Measurements from ENCODE around the gene CASTOR1.

The CASTOR1 gene

DNA sequence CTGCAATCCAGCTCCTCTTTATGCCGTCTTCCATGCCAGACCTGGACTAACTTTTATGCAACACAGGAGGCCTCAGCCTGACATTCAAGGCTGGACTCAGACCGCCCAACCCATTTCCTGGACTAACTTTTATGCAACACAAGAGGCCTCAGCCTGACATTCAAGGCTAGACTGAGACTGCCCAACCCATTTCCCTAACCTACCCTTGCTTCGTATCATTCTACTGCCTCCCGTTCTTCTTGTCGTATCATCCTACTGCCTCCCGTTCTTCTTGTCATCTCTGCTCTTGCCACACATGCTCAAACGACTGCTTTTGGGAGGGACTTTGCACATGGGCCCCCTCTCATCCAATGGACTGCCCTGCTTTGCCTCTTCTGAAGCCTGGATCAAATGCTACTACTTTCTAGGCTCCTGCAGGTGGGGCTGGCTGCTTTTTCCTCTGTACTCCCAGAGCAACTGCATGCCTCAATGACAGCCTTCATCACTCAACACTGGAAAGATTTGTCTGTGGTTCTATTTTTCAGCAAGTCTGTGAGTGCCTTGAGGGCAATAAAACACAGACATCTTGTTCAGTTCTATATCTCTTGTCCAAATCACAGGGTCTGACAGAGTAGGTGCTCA, 29.6 kb upstream of the CASTOR1 start:
- DNase-seq = no peak

DNA sequence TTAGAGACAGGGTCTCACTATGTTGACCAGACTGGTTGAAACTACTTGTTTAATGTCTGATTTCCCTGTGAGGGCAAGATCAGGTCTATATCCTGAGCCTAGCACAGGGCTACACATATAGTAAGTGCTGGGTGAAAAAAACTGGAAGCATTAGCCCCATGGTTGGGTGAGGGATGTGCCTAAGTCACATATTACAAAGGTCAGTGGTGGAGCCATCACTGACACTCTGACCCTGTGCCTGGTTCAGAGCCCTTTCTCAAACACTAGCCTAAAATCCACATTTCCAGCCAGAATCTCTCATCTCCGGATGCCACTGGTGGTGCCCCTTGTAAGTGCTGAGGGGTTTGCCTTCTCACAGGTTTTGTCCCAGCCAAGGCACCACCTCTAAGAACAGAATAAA, 28.5 kb upstream of the CASTOR1 start:
- no peak for DNase-seq

DNA sequence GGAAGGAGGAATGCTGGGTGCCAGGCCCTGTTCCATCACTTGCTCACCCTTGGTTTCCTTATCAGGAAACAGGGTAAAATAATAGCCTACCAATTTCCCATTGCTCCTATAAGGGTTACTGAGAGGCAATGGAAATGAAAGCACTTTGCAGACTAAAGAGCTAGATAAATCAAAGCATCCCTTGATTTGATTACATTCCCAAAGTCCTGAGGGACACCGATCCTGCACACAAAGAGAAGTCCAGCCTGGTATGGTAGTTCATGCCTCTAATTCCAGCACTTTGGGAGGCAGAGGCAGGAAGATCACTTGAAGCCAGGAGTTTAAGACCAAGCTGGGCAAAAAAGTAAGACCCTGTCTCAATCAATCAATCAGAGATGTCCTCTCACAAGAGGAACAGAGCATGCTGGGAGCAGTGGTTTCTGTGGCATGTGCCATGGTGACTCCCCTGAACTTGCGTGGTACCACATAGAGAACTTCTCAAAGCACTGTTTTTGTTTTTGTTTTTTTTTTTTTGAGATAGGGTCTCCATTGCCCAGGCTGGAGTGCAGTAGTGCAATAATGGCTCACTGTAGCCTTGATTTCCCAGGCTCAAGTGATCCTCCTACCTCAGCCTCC, 26.8 kb upstream of the CASTOR1 start:
- no peak for DNase-seq

DNA sequence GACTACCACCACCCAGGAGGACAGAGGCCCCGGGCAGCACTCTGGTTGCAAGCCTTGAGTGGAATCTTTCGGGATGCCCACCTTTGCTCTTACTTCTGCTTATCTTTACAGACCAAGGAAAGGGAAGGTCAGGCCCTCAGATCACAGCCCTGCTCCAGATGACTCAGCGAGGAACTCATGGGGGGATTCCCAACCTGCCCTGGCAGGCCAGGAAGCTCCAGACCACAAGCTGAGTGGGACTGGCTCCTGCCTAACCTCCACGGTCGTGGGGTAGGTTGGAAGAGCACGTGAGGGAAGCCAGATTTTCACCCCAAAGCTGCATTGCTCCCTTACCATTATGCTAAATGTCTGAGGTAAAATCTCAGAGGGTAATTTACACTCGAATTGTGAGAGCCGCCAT, 25.6 kb upstream of the CASTOR1 start:
- DNase-seq = peak; percentile 28 to 45

DNA sequence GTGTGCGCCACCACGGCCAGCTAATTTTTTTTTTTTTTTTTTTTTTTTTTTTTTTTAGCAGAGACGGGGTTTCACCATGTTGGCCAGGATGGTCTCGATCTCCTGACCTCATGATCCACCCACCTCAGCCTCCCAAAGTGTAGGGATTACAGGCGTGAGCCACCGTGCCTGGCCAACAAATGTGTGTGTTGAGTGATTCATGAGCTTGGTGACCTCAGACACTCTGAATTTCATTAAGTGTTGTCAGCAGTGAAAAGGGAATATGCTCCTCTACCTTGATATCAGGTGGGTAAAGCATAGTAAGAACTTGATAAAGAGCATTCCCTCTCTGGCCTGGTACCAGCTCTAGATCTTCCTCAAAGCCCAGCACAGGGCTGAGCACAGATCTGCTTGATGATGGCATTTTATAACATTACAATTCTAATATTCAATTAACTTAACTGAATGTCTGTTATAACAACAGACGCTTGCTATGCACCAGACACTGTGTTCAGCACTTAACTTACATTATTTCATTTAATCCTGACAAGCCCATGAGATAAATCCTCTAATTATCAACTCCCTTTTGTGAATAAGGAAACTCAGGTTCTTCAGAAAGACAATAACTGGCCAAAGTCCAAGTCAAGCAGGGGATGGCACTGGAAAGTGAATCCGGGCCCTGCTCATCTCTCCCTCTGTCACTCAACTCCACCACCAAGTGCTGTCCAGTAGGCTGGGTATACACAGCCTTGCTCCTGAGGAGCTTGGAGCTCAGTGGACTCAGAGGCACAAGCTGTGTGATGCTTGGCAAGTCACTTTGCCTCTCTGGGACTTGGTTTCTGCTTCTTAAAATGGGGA, 24.4 kb upstream of the CASTOR1 start:
- DNase-seq = no peak

DNA sequence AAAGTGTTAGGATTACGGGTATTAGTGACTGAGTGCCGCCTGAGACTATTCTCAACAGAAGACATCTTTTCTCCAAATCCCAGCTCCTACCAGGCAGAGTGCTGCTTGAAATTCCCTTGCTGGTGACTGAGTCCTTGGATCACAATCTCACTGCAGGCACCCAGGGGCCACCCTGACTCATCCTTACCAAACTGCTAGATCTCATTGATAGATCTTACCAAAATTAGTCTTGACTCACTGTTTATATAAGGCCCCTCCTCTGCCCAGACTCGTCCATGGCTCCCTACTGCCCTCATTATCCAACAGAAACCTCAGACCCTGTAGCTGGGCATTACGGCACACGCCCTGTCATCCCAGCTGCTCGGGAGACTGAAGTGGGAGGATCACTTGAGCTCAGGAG, 22.7 kb upstream of the CASTOR1 start:
- DNase-seq = no peak

DNA sequence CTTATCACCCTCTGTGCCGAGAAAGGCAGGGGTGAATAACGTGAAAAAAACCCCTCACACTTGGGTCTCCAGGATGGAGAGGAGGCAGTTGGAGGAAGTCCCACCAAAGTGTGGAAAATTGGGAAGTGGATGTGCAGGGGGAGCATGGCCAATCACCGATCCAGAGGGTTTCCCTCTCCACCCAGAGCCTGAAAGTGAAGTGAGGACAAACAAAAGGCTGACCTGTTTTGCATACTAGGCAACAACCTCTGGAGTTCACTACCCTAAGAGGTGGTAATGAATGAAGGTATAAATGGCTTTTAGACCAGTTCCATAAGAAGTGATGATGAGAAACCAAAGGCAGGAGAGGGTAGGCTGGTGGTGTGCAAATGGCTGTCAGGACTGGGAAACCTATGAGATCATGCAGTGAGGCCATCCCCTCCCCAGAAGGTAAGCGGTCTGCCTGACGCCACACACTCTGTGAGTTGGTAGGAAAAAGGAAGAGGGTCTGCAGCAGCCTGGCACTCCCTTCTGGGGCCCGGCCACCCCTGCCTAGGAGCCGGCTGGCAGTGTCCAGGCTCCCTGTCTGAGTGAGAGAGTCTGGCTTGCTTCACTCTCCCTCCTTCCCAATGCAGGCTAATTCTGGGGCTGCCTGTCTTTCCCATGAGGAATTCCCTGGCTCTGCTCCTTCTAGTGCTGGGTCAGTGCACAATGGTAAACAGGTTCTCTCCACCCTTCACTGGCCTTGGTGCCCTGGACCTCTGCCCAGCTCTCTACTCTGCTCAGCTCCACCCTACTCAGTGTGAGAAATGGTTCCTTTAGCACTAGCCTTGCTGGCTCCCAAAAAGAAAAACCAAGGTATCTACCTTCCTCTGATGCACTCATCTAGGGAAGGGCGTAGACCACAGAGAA, 21.8 kb upstream of the CASTOR1 start:
- no peak for DNase-seq

DNA sequence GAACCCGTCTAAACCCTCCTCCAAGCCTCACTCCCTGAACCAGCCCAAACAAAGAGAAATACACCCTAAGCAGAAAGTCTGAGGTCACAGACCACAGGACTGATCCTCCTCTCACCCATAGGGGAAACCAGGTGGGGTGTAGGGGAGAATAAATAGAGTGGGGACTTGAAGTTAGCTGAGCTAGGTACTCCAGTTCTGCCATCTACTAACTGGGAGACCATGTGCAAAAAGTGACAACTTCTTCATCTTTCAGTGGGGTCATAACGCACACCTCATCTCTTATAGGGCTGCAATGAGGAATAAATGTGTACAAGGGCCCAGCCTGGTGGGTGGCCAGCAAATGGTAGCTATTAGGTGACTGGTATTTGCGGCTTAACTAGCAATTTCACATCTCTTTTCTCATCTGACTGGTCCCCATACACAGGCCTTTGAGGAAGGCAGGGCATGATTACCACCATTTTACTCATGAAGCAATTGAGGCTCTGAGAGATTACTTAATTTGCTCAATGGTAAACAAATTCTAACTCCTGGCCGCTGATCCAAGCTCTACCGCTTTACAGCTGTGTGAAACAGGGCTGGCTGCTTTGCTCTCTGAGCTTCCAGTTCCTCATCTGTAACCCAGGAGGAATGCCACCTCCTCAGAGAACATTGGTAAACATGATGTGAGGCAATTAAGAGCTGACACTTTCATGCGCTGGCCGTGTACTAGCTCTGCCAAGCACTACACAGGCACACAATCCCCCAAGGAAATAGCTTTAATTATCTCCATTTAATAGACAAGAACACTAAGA, 20.8 kb upstream of the CASTOR1 start:
- DNase-seq = no peak

DNA sequence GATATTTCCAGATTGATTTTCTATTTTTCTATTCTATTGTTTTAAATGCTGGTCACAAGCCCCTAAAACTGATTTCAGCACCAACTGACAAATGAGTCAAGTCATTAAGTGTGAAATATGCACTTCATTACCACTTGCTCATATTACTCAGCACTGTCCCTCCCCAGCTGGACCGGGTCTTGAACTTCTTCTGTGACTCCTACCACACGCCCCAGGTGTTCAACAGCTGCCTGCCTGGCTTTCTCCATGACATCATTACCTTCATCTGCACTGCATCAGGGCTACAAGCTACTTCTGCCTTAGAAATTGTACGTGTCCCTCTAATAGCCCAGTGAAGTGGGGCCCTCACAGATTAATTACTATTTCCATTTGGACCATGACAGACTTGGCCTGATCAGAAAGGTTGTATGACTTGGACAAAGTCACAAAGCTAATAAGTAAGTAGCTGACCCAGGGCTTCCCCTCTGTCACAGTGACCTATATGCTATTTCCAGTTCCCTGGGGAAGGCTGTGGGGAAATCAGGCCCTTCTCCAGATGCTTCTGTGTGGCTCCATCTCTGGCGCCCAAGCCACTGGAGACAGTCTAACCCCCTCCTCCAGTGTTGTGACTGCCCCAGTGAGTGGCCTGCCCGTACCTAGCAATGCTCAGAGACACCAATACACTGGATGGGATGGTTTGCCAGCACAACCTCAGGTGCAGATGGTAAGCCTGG, 19.4 kb upstream of the CASTOR1 start:
- peak in 1 of 2 experiments; percentile 37 for DNase-seq

DNA sequence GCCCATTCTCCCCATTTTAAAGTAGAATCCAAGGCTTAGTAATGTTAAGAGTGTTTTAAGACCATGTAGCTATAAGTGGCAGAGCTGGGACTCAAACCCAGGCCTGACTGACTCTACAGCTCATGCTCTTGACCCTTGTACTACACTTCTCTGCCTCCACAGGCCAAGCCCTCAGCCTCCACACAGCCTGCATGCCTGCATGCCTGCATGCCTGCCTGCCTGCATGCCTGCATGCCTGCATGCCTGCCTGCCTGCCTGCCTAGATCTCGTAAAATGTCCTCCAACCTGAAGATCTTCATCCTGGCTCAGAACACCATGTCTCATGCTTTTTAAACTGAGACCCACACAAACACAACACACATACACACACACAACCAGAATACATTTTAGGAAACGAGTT, 18.8 kb upstream of the CASTOR1 start:
- DNase-seq = no peak

DNA sequence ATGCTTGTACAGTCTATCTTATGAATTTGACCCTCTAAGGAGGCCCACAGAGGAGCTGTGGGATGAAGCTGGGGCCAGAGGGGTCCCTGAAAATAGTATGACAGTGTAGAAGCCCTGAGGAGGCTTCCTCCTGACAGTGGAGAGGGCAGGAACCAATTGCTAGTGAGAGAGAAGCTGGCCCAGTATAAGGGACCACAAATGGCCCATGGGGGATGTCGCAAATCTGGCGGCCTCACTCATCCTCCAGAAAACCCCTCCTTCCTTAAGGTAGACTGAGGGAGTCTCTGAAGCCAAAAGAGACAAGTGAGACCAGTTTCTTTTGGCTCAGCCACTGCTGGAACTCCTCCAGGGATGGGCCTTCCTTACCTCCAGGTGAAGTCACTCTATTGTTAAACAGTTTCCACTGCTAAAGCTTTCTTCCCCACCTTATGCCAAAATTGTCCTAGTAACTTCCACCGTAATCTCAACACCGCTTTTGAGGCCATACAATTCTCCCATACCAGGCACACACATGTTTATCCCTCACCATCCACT, 17.8 kb upstream of the CASTOR1 start:
- DNase-seq = no peak

DNA sequence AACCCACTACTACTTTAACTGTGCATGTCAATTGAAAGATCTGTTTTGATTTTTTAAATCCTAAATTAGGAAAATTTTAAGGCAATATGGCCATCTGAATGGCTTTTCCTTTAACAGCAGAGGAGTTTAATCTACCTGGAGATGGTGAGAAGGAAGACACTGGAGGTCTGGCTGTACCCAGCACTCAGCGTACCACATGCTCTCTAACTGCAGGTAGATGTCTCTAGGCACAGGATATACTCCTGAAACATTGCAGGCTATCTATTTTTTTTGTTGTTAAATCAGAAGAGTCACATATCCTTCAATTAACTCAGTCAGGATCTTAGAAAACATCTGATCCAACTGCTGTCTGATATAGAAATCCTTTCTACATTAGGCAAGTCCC, 17.3 kb upstream of the CASTOR1 start:
- DNase-seq = no peak

DNA sequence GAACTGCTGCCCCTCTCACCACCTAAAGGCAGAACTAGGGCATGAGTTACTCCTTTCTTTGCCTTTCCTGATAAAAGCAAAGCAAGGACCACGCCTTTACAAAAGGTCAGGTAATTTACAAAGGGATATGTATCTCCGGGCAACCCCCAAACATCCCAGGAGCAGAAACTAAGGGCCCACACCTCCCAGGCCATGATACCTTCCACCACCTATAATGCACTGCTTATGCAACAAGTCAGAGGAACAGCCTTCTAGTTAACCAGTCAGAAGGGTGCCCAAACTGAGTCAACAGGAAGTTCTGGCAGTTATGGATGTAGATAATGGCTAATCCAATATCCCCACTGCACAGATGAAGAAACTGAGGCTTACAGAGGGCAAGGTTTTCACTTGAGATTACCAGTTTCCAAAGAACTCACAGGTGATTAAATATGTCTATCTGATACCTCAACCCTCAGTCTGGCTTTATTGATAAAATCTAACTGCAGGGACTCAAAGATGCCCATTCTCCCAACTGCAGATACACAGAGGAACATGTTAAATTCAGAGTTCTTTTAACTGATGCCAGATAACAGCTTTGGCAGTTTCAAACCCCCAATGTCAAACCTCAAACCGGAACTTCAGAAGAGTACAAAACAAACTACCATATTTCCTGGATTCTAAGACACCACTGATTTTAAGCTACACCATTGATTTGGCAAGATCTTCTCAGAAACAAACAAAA, 16.8 kb upstream of the CASTOR1 start:
- no peak for DNase-seq

DNA sequence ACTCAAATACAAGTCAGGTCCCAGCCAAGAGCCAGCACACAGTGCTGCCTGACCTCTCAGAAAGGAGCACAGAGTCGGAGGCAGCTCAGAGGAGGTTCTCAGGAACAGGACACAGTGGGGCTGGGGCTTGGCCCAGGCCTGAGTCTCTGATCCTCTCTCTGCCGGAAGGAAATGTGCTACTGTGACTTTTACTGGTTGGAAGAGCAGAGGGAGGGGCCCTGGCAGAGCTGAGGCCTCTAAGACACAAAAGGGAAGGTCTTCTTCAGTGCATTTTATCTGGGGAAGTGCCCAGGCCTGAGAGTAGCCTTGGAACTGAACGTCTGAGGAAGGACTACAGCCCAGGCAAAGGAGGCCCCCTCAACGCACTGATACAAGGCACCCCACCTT, 16.2 kb upstream of the CASTOR1 start:
- DNase-seq = no peak

DNA sequence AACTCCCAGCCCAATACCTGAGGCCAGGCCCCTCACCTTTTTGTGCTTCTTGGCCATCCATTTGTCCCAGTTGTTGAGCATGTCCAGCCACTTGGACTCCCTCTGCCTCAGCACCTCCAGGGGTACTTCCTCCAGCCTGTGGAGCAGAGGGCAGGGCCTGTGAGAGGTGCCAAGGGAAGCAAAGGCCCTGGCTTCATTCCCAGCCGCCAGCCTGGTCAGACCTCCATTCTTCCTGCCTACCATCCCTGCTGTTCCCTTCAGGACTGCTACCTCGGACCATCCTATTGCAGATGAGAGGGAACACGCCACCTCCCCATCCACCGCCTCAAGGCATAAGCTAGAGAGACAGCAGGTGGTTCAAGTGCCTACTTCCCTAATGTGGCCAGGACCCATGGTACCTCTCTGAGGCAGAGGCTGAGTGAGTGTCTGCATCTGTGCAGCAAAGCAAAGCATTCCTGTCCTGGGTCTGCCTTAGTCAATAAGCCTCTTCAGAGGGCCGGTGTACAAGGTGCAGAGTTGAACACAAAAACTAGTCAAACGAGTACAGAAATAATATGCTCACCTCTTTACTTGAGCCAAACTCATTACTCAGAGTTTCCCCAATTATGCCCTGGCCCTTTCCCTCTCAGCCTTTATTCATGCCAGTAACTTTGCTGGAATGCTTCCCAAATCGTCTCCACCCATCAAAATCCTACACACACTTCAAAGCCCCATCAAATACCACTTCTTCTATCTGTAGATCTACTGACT, 15.4 kb upstream of the CASTOR1 start:
- DNase-seq = no peak

DNA sequence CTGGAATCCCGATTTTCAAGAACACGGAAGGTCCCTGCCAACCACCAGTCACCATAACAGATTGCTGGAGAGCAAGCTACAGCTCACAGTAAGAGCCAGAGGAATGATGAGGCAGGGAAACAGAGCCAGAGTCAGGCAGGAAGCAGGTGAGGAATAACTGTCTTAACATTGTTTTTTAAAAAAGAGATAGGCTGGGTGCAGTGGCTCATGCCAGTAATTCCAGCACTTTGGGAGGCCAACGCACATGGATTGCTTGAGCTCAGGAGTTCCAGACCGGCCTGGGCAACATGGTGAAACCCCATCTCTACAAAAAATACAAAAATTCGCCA, 13.5 kb upstream of the CASTOR1 start:
- no peak for DNase-seq

DNA sequence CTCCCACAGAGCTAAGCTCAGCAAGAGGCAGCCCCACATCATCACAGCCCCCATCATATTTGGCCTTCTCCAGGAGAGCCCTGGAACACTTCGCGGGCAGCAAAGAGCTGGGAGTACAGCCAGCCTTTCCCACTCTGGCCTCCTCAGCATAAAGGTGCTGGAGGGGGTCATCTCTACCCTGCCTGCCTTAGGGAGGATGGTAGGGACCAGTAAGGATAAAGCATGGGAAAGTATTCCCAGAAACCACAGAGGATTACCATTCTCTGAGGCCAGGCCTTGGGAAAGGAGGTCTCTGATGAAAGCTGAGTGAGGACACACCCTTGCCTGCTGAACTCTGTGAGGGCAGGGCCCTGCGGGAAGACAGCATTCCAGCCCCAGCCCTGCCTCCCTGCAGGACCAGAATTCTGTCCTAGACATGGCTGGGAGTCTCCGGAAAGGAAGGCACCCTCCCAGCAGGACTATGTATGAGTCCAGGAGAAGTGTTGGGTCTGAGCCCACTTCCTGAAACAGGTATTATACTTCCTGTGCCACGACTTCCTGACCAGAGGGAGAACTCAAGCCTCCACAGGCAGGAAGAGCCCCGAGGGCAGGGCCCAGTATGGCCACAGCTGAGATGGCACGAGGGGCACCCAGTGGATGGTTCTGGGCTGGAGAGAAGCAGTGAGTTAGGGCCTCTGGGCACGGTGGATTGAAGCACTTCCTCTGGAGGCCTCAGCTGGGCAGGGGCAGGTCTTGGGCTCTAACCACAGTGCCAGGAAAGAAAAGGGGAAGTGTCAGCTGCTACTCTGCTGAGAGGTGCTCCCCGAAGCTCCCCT, 12.9 kb upstream of the CASTOR1 start:
- no peak for DNase-seq

DNA sequence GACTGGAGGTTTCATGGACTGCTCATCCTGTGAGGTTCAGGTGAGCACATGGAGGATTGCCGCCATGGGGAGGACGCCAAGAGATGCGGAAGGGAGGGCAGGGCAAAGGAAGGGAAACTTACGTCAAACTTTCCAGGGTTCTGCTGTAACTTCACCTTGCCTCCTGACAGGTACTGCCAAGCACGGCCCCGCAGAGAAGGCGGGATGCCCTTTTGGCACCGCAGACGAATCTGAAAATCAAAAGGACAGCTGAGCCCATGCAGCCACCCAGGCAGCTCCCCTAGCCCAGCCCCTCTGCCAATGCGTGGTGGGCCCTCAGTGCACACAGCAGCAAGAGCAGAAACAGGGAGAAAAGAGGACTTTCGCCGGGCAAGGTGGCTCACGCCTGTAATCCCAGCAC, 10.0 kb upstream of the CASTOR1 start:
- DNase-seq = no peak

DNA sequence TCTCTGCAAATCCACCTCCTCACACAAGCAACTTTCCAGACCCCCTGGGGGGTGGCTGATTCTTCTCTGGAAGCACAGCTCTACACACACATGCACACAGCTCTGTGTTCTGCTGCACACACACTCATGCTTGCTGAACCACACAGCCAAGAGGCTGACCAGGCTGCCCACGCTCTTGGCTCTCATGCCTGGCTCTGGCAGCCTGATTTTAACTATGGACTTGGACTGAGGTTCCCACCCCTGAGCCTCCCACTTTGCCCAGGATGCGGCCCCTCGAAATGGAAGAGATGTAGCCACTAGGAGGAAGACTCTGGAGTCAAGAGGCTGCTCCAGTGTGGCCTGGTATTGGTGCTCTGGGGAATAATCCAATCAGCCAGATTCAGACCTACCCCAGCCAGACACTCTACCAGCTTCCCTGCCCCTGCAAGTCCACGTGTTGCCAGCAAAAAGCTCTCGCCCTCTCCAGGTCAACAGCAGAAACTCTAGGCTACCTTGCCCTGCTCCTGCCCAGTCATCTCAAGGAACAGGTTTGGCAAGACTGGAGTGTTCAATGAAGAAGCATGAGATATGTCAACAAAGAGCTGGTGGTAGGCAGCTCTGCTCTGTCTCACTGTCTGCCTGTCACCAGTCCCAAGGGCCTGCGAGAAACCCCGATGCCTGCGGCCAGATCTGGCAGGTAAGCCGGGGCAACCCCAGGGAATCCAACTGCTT, 8.8 kb upstream of the CASTOR1 start:
- DNase-seq = no peak

Measured in activated CD4-positive, alpha-beta T cell treated with anti-CD3 and anti-CD28 coated beads, Interleukin-2, amount 50 U/mL, for 4 hours (primary cell).